T-helper 1 cell treated with Interleukin-12 subunit alpha and Interleukin-12 subunit beta and Interleukin-4 antibody, amounts not matched to agents 30 ng/mL and 1 ng/mL, for 36 hours (primary cell): ENCODE measurements around the gene SAA2. TPM values are rescaled to one million over a fixed set of nuclear protein-coding genes. Genes with fewer than 3 reads are reported as not detected.
"Not testable (repeated sequence)": the region's sequence is repeated elsewhere in the genome, so short reads cannot be mapped to it uniquely, and the experiment has no call there.

Experiments
- intact Hi-C: fragments of 100-400 bp; cut with micrococcal nuclease; formaldehyde crosslinking; loops from one replicate; pipeline ENCODE4 v1.15.1; 2024
- total RNA-seq: library from RNA; stranded (reverse); gene quantifications from 2 replicates; pipeline ENCODE4 v1.2.3, GENCODE V29; 2022

Gene SAA2
- total RNA-seq, 1 donor from 2014 or later = not detected

- intact Hi-C loops = not testable (repeated sequence)
Measured at GRCh38 chr11:18197738-18198137, 50.7 kb downstream of the SAA2 start.

- intact Hi-C loops = no loop called here
Measured at GRCh38 chr11:18196532-18196931, 51.9 kb downstream of the SAA2 start.

Other genes with a start within 250 kb of the SAA2 start
- 28.8 and 31.5 TPM in 2 replicates for gene SERGEF, start 235.6 kb downstream of the SAA2 start, total RNA-seq
- gene TPH1, start 202.4 kb downstream of the SAA2 start, total RNA-seq = 0.56 and 0.73 TPM in 2 replicates
- 27.1 TPM in 2 replicates for gene SAAL1, start 142.6 kb downstream of the SAA2 start, total RNA-seq
- not detected in 2 replicates for gene MRGPRX3, start 116.1 kb downstream of the SAA2 start, total RNA-seq
- not detected in 2 replicates for gene MRGPRX4, start 75.8 kb downstream of the SAA2 start, total RNA-seq
- not detected in 2 replicates for gene SAA4, start 11.9 kb downstream of the SAA2 start, total RNA-seq
- not detected in 2 replicates for gene SAA1, start 17.6 kb upstream of the SAA2 start, total RNA-seq
- 21.8 and 23.3 TPM in 2 replicates for gene HPS5, start 73.5 kb upstream of the SAA2 start, total RNA-seq
- gene GTF2H1, start 73.9 kb upstream of the SAA2 start, total RNA-seq = 62.9 and 63.1 TPM in 2 replicates
- 873 and 884 TPM in 2 replicates for gene LDHA, start 145.9 kb upstream of the SAA2 start, total RNA-seq
- gene LDHC, start 163.7 kb upstream of the SAA2 start, total RNA-seq = not detected in 2 replicates
- 0.07 TPM in 1 of 2 replicates, not detected in the other for gene LDHAL6A, start 207.2 kb upstream of the SAA2 start, total RNA-seq